Prostate gland (tissue), 2 donors: ENCODE results near the gene EFCAB5.
"Not testable (repeated sequence)": the region's sequence is repeated elsewhere in the genome, so short reads cannot be mapped to it uniquely, and the experiment has no call there.

Experiments used
- CTCF ChIP-seq, 4 experiments: fragments of 200-600 bp in 2 of 4; fragments of 450-650 bp in 2 of 4; sonication (generic) in 2 of 4; IDR thresholded peaks; 1 replicate in 3 of 4; 2 replicates in 1 of 4; pipeline ENCODE4 v1.5.1; 2016 to 2019; ENCODE audit warnings: antibody characterized with exemption in 4 of 4, mild to moderate bottlenecking in 2 of 4, moderate library complexity in 2 of 4
- POLR2A ChIP-seq: fragments of 450-650 bp; IDR thresholded peaks from one replicate; pipeline ENCODE4 v1.6.1; 2016; ENCODE audit warnings: antibody characterized with exemption, mild to moderate bottlenecking

DNA sequence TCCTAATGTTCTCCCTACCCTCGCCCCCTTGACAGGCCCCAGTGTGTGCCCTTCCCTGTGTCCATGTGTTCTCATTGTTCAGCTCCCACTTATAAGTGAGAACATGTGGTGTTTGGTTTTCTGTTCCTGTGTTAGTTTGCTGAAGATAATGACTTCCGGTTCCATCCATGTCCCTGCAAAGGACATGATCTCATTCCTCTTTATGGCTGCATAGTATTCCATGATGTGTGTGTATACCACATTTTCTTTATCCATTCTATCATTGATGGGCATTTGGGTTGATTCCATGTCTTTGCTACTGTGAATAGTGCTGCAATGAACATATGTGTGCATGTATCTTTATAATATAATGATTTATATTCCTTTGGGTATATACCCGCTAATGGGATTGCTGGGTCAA lies 146.0 kb downstream of the EFCAB5 start:
- not testable (repeated sequence) for TF ChIP-seq CTCF (IDR thresholded peaks at IDR 0.05); POLR2A
